ENCODE data around the gene NR1D1. TPM values are rescaled to one million over a fixed set of nuclear protein-coding genes. Genes with fewer than 3 reads are reported as not detected.

NR1D1 gene
- total RNA-seq, 2 experiments from 2014 or later = 1.7 to 8.7 TPM

GRCh38 chr17:40130352-40131042 is 30.1 kb upstream of the NR1D1 start:
- Histone ChIP-seq H3K4me2 (ENCODE audit: low read length) (no peak overlapping the region), H3K79me2 (ENCODE audit: insufficient read depth, low read depth, low read length) (peaks cover 8% of the 10 kb centered on the region; the same call in 1 of the 2 replicates), H3K4me1 (ENCODE audit: insufficient read depth, low read length, poor library complexity, severe bottlenecking) (no peaks in the 10 kb centered on the region), H3K4me3 (ENCODE audit: low read depth, low read length, poor library complexity, severe bottlenecking) (no peak overlapping the region), H2AFZ (ENCODE audit: low read length) (no peak overlapping the region), H3K27ac (ENCODE audit: low read depth, low read length, poor library complexity, severe bottlenecking) (no peak overlapping the region), H3K9me2 (ENCODE audit: insufficient read depth, low read length) (no peaks in the 10 kb centered on the region), H4K20me1 (ENCODE audit: insufficient read depth, low read length) (no peaks in the 10 kb centered on the region), H3K9me3 (ENCODE audit: low read length) (no peaks in the 10 kb centered on the region), H3K36me3 (ENCODE audit: insufficient read depth, low read length) (peaks cover 99% of the 10 kb centered on the region)
- intact Hi-C loops (cut with micrococcal nuclease; ENCODE audit: unreplicated experiment) = no loop called here
- CTCF ChIA-PET (ENCODE audit: unreplicated experiment) = no interaction called here
- no peak for TF ChIP-seq EZH2phosphoT487 (IDR thresholded peaks at IDR 0.05; ENCODE audit: borderline replicate concordance, low read depth, low read length)
- TF ChIP-seq, protein P1, sequence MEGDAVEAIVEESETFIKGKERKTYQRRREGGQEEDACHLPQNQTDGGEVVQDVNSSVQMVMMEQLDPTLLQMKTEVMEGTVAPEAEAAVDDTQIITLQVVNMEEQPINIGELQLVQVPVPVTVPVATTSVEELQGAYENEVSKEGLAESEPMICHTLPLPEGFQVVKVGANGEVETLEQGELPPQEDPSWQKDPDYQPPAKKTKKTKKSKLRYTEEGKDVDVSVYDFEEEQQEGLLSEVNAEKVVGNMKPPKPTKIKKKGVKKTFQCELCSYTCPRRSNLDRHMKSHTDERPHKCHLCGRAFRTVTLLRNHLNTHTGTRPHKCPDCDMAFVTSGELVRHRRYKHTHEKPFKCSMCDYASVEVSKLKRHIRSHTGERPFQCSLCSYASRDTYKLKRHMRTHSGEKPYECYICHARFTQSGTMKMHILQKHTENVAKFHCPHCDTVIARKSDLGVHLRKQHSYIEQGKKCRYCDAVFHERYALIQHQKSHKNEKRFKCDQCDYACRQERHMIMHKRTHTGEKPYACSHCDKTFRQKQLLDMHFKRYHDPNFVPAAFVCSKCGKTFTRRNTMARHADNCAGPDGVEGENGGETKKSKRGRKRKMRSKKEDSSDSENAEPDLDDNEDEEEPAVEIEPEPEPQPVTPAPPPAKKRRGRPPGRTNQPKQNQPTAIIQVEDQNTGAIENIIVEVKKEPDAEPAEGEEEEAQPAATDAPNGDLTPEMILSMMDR (conservative IDR thresholded peaks at IDR 0.05; ENCODE audit: low read length) = no peak
- BruUV-seq (replicated peaks) = no TSS peak
- DNase-seq (ENCODE audit: low spot score) = no peak
- POLR2A ChIA-PET = no interaction called here

DNA sequence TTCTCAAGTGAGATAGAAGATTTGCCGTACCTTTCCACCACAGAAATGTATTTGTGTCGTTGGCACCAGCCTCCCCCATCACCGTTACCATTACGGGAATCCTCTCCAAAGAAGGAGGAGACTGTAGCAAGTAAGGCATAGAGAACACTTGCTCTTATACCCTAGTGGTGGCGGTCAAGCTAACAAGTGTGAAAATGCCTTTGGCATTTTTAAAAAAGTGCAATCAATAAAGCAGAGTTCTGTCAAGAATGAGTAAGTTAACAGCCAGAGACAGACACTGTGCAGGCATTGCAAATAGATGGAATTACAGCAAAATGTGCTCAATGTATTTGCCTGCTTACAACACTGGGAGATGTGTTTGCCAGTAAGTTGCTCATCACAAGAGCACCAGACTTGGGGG is 29.1 kb upstream of the NR1D1 start:
- no peak overlapping the region for H3K4me2 ChIP-seq (ENCODE audit: low read length)
- H2AFZ ChIP-seq (ENCODE audit: low read length) = no peak overlapping the region
- H3K9me3 ChIP-seq (ENCODE audit: low read length) = no peaks in the 10 kb centered on the region
- intact Hi-C loops (cut with micrococcal nuclease; ENCODE audit: unreplicated experiment) = no loop called here
- H4K20me1 ChIP-seq (ENCODE audit: insufficient read depth, low read length) = 0 out of 2 replicates have a peak, but pooled peaks cover 4% of the 10 kb centered on the region
- H3K9me2 ChIP-seq (ENCODE audit: insufficient read depth, low read length) = no peaks in the 10 kb centered on the region
- peaks cover 97% of the 10 kb centered on the region for H3K36me3 ChIP-seq (ENCODE audit: insufficient read depth, low read length)
- H3K4me3 ChIP-seq (ENCODE audit: low read depth, low read length, poor library complexity, severe bottlenecking) = no peak overlapping the region
- H3K27ac ChIP-seq (ENCODE audit: low read depth, low read length, poor library complexity, severe bottlenecking) = no peak overlapping the region
- DNase-seq (ENCODE audit: low spot score) = no peak
- H3K4me1 ChIP-seq (ENCODE audit: insufficient read depth, low read length, poor library complexity, severe bottlenecking) = peaks cover 4% of the 10 kb centered on the region
- TF ChIP-seq, protein P1 (conservative IDR thresholded peaks at IDR 0.05; ENCODE audit: low read length) = 0 out of 2 replicates have a peak, but pooled peaks have one; percentile 11
- TF ChIP-seq EZH2phosphoT487 (IDR thresholded peaks at IDR 0.05; ENCODE audit: borderline replicate concordance, low read depth, low read length) = no peak
- ChIA-PET POLR2A (no interaction called here), CTCF (ENCODE audit: unreplicated experiment) (no interaction called here)
- BruUV-seq (replicated peaks) = TSS peak; percentile 63
- peaks cover 18% of the 10 kb centered on the region for H3K79me2 ChIP-seq (ENCODE audit: insufficient read depth, low read depth, low read length)
